ENCODE results near the gene ATP9A.

The ATP9A gene

GRCh38 chr20:51634877-51635276 is 133.3 kb downstream of the ATP9A start:
- in situ Hi-C loops (cut with HindIII; ENCODE audit: low sequenced_read_pairs): no loop called here

GRCh38 chr20:51634257-51634656 is 133.9 kb downstream of the ATP9A start:
- in situ Hi-C loops (cut with HindIII; ENCODE audit: low sequenced_read_pairs): no loop called here

GRCh38 chr20:51633430-51633829 is 134.8 kb downstream of the ATP9A start:
- in situ Hi-C loops (cut with HindIII; ENCODE audit: low sequenced_read_pairs): no loop called here

- in situ Hi-C loops (cut with HindIII; ENCODE audit: low sequenced_read_pairs): no loop called here
These were observed 136.2 kb downstream of the ATP9A start for GRCh38 chr20:51631953-51632352.

GRCh38 chr20:51631011-51631950 is 136.9 kb downstream of the ATP9A start:
- in situ Hi-C loops (cut with HindIII; ENCODE audit: low sequenced_read_pairs): no loop called here

GRCh38 chr20:51629399-51630058 is 138.7 kb downstream of the ATP9A start:
- in situ Hi-C loops (cut with HindIII; ENCODE audit: low sequenced_read_pairs): loop anchor here (5.0 kb wide), 1 partner anchor 37 kb away; no protein-coding TSS in a partner anchor

GRCh38 chr20:51628533-51629398 is 139.4 kb downstream of the ATP9A start:
- in situ Hi-C loops (cut with HindIII; ENCODE audit: low sequenced_read_pairs): loop anchor here (5.0 kb wide), 1 partner anchor 36 kb away; no protein-coding TSS in a partner anchor

GRCh38 chr20:51627586-51627985 is 140.6 kb downstream of the ATP9A start:
- in situ Hi-C loops (cut with HindIII; ENCODE audit: low sequenced_read_pairs): loop anchor here (5.0 kb wide), 1 partner anchor 35 kb away; no protein-coding TSS in a partner anchor

- in situ Hi-C loops (cut with HindIII; ENCODE audit: low sequenced_read_pairs): loop anchor here (5.0 kb wide), 1 partner anchor 33 kb away; no protein-coding TSS in a partner anchor
These were observed 143.1 kb downstream of the ATP9A start for GRCh38 chr20:51625105-51625504.

GRCh38 chr20:51624157-51624731 is 143.9 kb downstream of the ATP9A start:
- in situ Hi-C loops (cut with HindIII; ENCODE audit: low sequenced_read_pairs): no loop called here

- in situ Hi-C loops (cut with HindIII; ENCODE audit: low sequenced_read_pairs): no loop called here
These were observed 144.9 kb downstream of the ATP9A start for GRCh38 chr20:51623255-51623654.

GRCh38 chr20:51622004-51622874 is 146.0 kb downstream of the ATP9A start:
- in situ Hi-C loops (cut with HindIII; ENCODE audit: low sequenced_read_pairs): no loop called here

- in situ Hi-C loops (cut with HindIII; ENCODE audit: low sequenced_read_pairs): no loop called here
These were observed 147.8 kb downstream of the ATP9A start for GRCh38 chr20:51620432-51620831.

GRCh38 chr20:51616060-51616459 is 152.1 kb downstream of the ATP9A start:
- in situ Hi-C loops (cut with HindIII; ENCODE audit: low sequenced_read_pairs): no loop called here

GRCh38 chr20:51614687-51615086 is 153.5 kb downstream of the ATP9A start:
- in situ Hi-C loops (cut with HindIII; ENCODE audit: low sequenced_read_pairs): no loop called here

GRCh38 chr20:51613580-51613979 is 154.6 kb downstream of the ATP9A start:
- in situ Hi-C loops (cut with HindIII; ENCODE audit: low sequenced_read_pairs): no loop called here

- in situ Hi-C loops (cut with HindIII; ENCODE audit: low sequenced_read_pairs): no loop called here
These were observed 155.3 kb downstream of the ATP9A start for GRCh38 chr20:51612896-51613295.

- in situ Hi-C loops (cut with HindIII; ENCODE audit: low sequenced_read_pairs): no loop called here
These were observed 156.6 kb downstream of the ATP9A start for GRCh38 chr20:51611625-51611890.

- in situ Hi-C loops (cut with HindIII; ENCODE audit: low sequenced_read_pairs): no loop called here
These were observed 157.2 kb downstream of the ATP9A start for GRCh38 chr20:51610761-51611624.

Measured in endothelial cell of hepatic sinusoid (primary cell).